ENCODE data around the gene PIEZO1.

DNA sequence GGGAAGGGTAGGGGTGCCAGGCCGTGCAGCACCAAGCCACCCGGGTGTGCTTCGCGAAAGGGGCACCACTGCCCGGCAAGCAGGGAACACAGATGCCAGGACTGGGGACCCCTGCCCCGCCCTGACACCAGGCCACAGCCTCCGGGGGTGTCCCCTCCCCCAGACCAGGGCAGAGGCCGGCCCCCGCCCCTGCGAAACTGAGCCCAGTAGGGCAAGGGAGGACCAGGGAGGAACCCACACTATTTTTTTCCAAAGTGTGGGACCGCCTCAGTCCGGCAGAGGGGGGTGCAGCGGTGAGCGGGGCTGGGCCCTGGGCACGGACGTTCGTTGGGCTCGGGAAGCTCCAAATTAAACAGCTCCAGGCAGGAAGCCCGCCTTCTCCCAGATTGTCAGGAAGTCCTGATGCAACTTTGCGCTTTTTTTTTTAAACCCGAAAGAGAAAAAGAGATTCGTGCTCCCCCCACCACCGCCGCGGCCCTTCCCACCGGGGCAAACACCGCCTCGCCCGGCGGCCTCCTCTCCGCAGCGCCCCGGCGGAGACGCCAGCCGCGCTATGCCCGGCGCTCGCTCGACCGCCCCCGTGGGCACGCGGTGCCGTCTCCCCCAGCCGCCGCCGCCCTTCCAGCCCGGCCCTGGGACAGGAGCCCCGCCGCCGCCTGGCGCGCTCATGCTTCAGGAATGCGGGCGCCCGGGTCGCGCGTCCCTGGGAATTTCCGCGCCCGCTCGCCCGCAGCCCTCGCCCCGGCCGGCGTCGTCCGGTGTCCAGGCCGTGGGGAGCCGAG, 755 bp downstream of the PIEZO1 start:
- TF ChIP-seq GATA2 (IDR thresholded peaks at IDR 0.05; ENCODE audit: low read depth, low read length): no peak
- TF ChIP-seq GATA3 (IDR thresholded peaks at IDR 0.05; ENCODE audit: low read depth, low read length): no peak
